Endothelial cell (in vitro differentiated cells): Measurements from ENCODE around the gene SEMA4D. TPM values are rescaled to one million over a fixed set of nuclear protein-coding genes. Genes with fewer than 3 reads are reported as not detected.

ENCODE experiments used
- DNase-seq: peaks from one replicate; pipeline ENCODE4 v3.0.0; 2021; ENCODE audit warnings: low spot score
- H3K27ac Mint-ChIP-seq: one replicate; pipeline ENCODE4 v1.8.0; 2021; ENCODE audit warnings: mixed read lengths, inconsistent platforms; ENCODE audit not compliant: unreplicated experiment
- H3K27me3 Mint-ChIP-seq: one replicate; pipeline ENCODE4 v1.8.0; 2021; ENCODE audit warnings: mild to moderate bottlenecking, moderate library complexity, mixed read lengths, inconsistent platforms; ENCODE audit not compliant: unreplicated experiment
- H3K36me3 Mint-ChIP-seq: one replicate; pipeline ENCODE4 v1.8.0; 2021; ENCODE audit warnings: mild to moderate bottlenecking, low read depth, mixed read lengths, inconsistent platforms; ENCODE audit not compliant: unreplicated experiment
- H3K4me1 Mint-ChIP-seq: one replicate; pipeline ENCODE4 v1.8.0; 2021; ENCODE audit warnings: mild to moderate bottlenecking, mixed read lengths, inconsistent platforms; ENCODE audit not compliant: unreplicated experiment
- H3K4me3 Mint-ChIP-seq: one replicate; pipeline ENCODE4 v1.8.0; 2021; ENCODE audit warnings: mild to moderate bottlenecking, mixed read lengths, inconsistent platforms; ENCODE audit not compliant: unreplicated experiment
- H3K9me3 Mint-ChIP-seq: one replicate; pipeline ENCODE4 v1.8.0; 2021; ENCODE audit warnings: mixed read lengths, inconsistent platforms; ENCODE audit not compliant: unreplicated experiment
- total RNA-seq: library from RNA; stranded (reverse); fragmentation: NEBNext Ultra II Directional; extraction: Animal tissue kit (Norgen Biotek cat#: 25700); gene quantifications from one replicate; pipeline ENCODE4 v1.2.1, GENCODE V29; 2021; ENCODE audit not compliant: unreplicated experiment
- TF ChIP-seq, protein P1 (sequence below): fragments of 200-600 bp; sonication (generic); IDR thresholded peaks from one replicate; pipeline ENCODE4 v1.5.0; 2021; ENCODE audit warnings: antibody characterized with exemption; ENCODE audit not compliant: unreplicated experiment

The SEMA4D gene
- total RNA-seq, 1 donor from 2014 or later: 14.8 TPM

DNA sequence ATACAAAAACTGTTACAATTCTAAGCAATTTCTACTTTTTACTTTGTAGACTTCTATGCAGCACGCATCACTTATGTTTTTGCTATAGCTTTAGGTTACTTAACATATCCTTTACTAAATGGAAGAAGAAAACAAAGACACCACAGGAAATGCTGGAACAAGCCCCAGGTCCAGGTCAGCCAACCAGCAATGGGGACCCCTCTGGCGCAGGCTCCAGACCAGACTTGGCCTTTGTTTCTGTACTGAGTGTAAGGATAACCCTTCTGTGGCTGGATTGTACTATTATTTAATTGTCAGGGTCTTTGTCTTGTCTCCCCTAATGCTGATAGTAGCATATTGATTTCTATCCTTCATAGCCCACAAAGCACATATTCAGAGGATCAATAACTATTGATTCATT, 4.2 kb downstream of the SEMA4D start:
- Mint-ChIP-seq H3K27me3 (peaks cover 10% of the 10 kb centered on the region), H3K9me3 (no peaks in the 10 kb centered on the region), H3K36me3 (no peaks in the 10 kb centered on the region), H3K27ac (no peak overlapping the region), H3K4me3 (no peak overlapping the region), H3K4me1 (peaks cover 15% of the 10 kb centered on the region)
- TF ChIP-seq, protein P1, sequence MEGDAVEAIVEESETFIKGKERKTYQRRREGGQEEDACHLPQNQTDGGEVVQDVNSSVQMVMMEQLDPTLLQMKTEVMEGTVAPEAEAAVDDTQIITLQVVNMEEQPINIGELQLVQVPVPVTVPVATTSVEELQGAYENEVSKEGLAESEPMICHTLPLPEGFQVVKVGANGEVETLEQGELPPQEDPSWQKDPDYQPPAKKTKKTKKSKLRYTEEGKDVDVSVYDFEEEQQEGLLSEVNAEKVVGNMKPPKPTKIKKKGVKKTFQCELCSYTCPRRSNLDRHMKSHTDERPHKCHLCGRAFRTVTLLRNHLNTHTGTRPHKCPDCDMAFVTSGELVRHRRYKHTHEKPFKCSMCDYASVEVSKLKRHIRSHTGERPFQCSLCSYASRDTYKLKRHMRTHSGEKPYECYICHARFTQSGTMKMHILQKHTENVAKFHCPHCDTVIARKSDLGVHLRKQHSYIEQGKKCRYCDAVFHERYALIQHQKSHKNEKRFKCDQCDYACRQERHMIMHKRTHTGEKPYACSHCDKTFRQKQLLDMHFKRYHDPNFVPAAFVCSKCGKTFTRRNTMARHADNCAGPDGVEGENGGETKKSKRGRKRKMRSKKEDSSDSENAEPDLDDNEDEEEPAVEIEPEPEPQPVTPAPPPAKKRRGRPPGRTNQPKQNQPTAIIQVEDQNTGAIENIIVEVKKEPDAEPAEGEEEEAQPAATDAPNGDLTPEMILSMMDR: no peak
- DNase-seq: no peak

DNA sequence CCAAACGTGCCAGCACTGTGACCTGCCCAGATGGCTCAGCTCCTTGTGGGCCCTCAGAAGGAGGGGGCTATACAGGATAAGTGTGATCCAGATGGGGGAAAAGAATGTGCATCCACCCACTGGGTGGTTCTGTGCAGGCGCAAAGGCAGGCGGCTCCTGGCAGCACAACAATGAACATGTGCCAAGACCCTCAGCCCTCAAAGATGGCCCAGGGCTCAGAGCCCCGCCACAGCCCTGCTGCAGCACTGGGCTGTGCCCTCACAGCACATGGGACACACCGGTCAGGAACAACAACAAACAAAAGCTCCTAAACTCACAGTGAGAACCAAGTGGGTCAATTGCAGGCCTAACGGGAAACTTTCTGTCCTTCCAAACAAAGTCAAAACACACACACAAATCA, 4.7 kb downstream of the SEMA4D start:
- peaks cover 10% of the 10 kb centered on the region for H3K27me3 Mint-ChIP-seq
- H3K36me3 Mint-ChIP-seq: no peaks in the 10 kb centered on the region
- peaks cover 15% of the 10 kb centered on the region for H3K4me1 Mint-ChIP-seq
- no peak overlapping the region for H3K4me3 Mint-ChIP-seq
- TF ChIP-seq, protein P1: no peak
- H3K27ac Mint-ChIP-seq: no peak overlapping the region
- DNase-seq: no peak
- H3K9me3 Mint-ChIP-seq: no peaks in the 10 kb centered on the region

GRCh38 chr9:89492586-89492985, 5.3 kb downstream of the SEMA4D start:
- no peak overlapping the region for H3K4me3 Mint-ChIP-seq
- no peaks in the 10 kb centered on the region for H3K9me3 Mint-ChIP-seq
- peaks cover 15% of the 10 kb centered on the region for H3K4me1 Mint-ChIP-seq
- H3K27ac Mint-ChIP-seq: no peak overlapping the region
- TF ChIP-seq, protein P1: no peak
- no peak for DNase-seq
- H3K27me3 Mint-ChIP-seq: peaks cover 10% of the 10 kb centered on the region
- H3K36me3 Mint-ChIP-seq: no peaks in the 10 kb centered on the region

DNA sequence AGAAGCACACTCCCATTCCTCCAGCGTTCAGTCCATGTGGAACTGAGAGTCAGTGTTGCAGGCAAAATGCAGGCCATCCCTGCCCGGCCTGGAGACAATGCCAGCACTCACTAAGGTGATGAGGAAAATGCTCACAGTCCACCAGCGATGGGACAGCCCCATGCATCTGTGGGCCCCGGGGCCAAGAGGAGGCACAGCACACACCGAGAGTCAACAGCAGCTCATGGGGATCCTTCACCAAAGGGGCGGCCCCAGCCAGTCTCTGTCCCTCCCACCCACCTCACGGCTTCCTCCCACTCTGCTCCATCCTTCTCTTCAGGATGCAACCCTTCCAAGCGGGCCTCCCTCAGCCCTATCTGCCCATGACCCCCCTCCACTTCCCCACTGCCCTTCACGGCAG, 6.2 kb downstream of the SEMA4D start:
- Mint-ChIP-seq H3K27me3 (peaks cover 6% of the 10 kb centered on the region), H3K36me3 (no peaks in the 10 kb centered on the region), H3K4me1 (peaks cover 10% of the 10 kb centered on the region)

More for the DNA sequence above, 6.2 kb downstream of the SEMA4D start:
- no peak overlapping the region for H3K4me3 Mint-ChIP-seq
- no peaks in the 10 kb centered on the region for H3K9me3 Mint-ChIP-seq
- no peak overlapping the region for H3K27ac Mint-ChIP-seq
- DNase-seq: no peak
- TF ChIP-seq, protein P1: no peak
